IMR-90 (cell line): ENCODE data around the gene COL18A1. TPM values are rescaled to one million over a fixed set of nuclear protein-coding genes. Genes with fewer than 3 reads are reported as not detected.

Source experiments
- ATAC-seq: fragments of 200-7000 bp; cut with Tn5 transposase; 2 replicates; pipeline ENCODE4 v1.9.1; 2020; ENCODE audit warnings: low read depth, mild to moderate bottlenecking, moderate library complexity
- BruUV-seq: library from RNA; stranded (reverse); fragments of 400-500 nt; replicated peaks from 2 replicates; lab custom pipeline; 2021; lab: Mats Ljungman, UMichigan
- CTCF ChIA-PET: fragments of 300-600 bp; formaldehyde crosslinking; extraction: SDS; loops from one replicate; lab custom pipeline; 2021; ENCODE audit warnings: antibody characterized with exemption; lab: Yijun Ruan, JAX
- POLR2A ChIA-PET: fragments of 300-600 bp; sonication (Branson Sonifier 250); formaldehyde crosslinking; loops from one replicate; lab custom pipeline; 2022; ENCODE audit warnings: antibody characterized with exemption; ENCODE audit not compliant: unreplicated experiment; lab: Charles Lee
- DNase-seq: peaks from one replicate; pipeline ENCODE4 v3.0.0; 2013
- H2AFZ ChIP-seq: replicated peaks from 2 replicates; pipeline ENCODE3; 2013; ENCODE audit warnings: low read length, mild to moderate bottlenecking; ENCODE audit not compliant: poor library complexity
- H2AK5ac ChIP-seq: 2 replicates; pipeline ENCODE4 v1.6.1; 2013; ENCODE audit warnings: low read depth, low read length, inconsistent platforms
- H2AK9ac ChIP-seq: replicated peaks from 2 replicates; pipeline ENCODE3; 2013; ENCODE audit warnings: mild to moderate bottlenecking, low read depth, low read length, moderate library complexity; ENCODE audit not compliant: poor library complexity
- H2BK120ac ChIP-seq: 2 replicates; pipeline ENCODE4 v1.6.1; 2013; ENCODE audit warnings: low read depth, low read length, inconsistent platforms
- H2BK15ac ChIP-seq: 3 replicates; pipeline ENCODE4 v1.6.1; 2013; ENCODE audit warnings: low read depth, low read length, inconsistent platforms
- H2BK20ac ChIP-seq: 2 replicates; pipeline ENCODE4 v1.6.1; 2013; ENCODE audit warnings: low read depth, mild to moderate bottlenecking, inconsistent platforms, low read length, moderate library complexity
- H2BK5ac ChIP-seq: 2 replicates; pipeline ENCODE4 v1.6.1; 2013; ENCODE audit warnings: mild to moderate bottlenecking, low read depth, low read length, inconsistent platforms; ENCODE audit not compliant: poor library complexity, severe bottlenecking
- H3K14ac ChIP-seq: replicated peaks from 2 replicates; pipeline ENCODE4 v1.6.1; 2013; ENCODE audit warnings: low read depth, low read length, inconsistent platforms
- H3K18ac ChIP-seq: 2 replicates; pipeline ENCODE4 v1.6.1; 2013; ENCODE audit warnings: low read depth, low read length, control low read depth
- H3K23ac ChIP-seq: 2 replicates; pipeline ENCODE4 v1.6.1; 2013; ENCODE audit warnings: low read depth, low read length, inconsistent platforms
- H3K27ac ChIP-seq: 2 replicates; pipeline ENCODE4 v1.5.1; 2013; ENCODE audit warnings: mild to moderate bottlenecking, control low read depth, low read length; ENCODE audit not compliant: insufficient read depth
- H3K27me3 ChIP-seq: 2 replicates; pipeline ENCODE4 v1.6.1; 2013; ENCODE audit warnings: low read length; ENCODE audit not compliant: control insufficient read depth, insufficient read depth
- H3K36me3 ChIP-seq: 2 replicates; pipeline ENCODE4 v1.6.1; 2013; ENCODE audit warnings: low read length, mixed read lengths; ENCODE audit not compliant: control insufficient read depth, insufficient read depth
- H3K4ac ChIP-seq: 2 replicates; pipeline ENCODE4 v1.6.1; 2013; ENCODE audit warnings: low read depth, low read length, inconsistent platforms
- H3K4me1 ChIP-seq: 2 replicates; pipeline ENCODE4 v1.6.1; 2013; ENCODE audit warnings: low read length, mixed read lengths; ENCODE audit not compliant: control insufficient read depth, insufficient read depth
- H3K4me2 ChIP-seq: 2 replicates; pipeline ENCODE4 v1.6.1; 2013; ENCODE audit warnings: low read depth, mild to moderate bottlenecking, control low read depth, low read length, moderate library complexity
- H3K4me3 ChIP-seq: 2 replicates; pipeline ENCODE4 v1.5.1; 2013; ENCODE audit warnings: low read depth, mild to moderate bottlenecking, control low read depth, low read length, moderate library complexity; ENCODE audit not compliant: insufficient read depth
- H3K56ac ChIP-seq: 2 replicates; pipeline ENCODE4 v1.6.1; 2013; ENCODE audit warnings: low read length, inconsistent platforms; ENCODE audit not compliant: insufficient read depth; ENCODE audit errors: extremely low read depth
- H3K79me1 ChIP-seq, 2 experiments: 2 replicates each; pipeline ENCODE4 v1.6.1; 2013; ENCODE audit warnings: low read length in 2 of 2, inconsistent platforms in 1 of 2, low read depth in 1 of 2
- H3K9ac ChIP-seq: 2 replicates; pipeline ENCODE4 v1.6.1; 2013; ENCODE audit warnings: low read depth, low read length, control low read depth
- H3K9me1 ChIP-seq: 2 replicates; pipeline ENCODE4 v1.6.1; 2013; ENCODE audit warnings: low read length, inconsistent platforms; ENCODE audit not compliant: insufficient read depth
- H3K9me3 ChIP-seq: 2 replicates; pipeline ENCODE4 v1.6.1; 2013; ENCODE audit warnings: low read length; ENCODE audit not compliant: control insufficient read depth, insufficient read depth
- H4K20me1 ChIP-seq: 2 replicates; pipeline ENCODE4 v1.6.1; 2013; ENCODE audit warnings: low read length, inconsistent platforms; ENCODE audit not compliant: insufficient read depth
- H4K5ac ChIP-seq: 2 replicates; pipeline ENCODE4 v1.6.1; 2013; ENCODE audit warnings: mild to moderate bottlenecking, low read depth, low read length, control low read depth
- H4K8ac ChIP-seq, 2 experiments: 2 replicates each; pipeline ENCODE4 v1.6.1; 2013; ENCODE audit warnings: low read depth in 2 of 2, low read length in 2 of 2, control low read depth in 1 of 2, inconsistent platforms in 1 of 2
- H4K91ac ChIP-seq: 2 replicates; pipeline ENCODE4 v1.6.1; 2013; ENCODE audit warnings: low read depth, low read length, inconsistent platforms; ENCODE audit not compliant: insufficient read depth
- CTCF ChIP-seq: conservative IDR thresholded peaks from 2 replicates; pipeline ENCODE4 v1.5.1; 2012; ENCODE audit warnings: mild to moderate bottlenecking, low read depth, low read length, improper control_type of control experiment
- FOS ChIP-seq: fragments of 150-350 bp; IDR thresholded peaks from 2 replicates; pipeline ENCODE4 v1.6.1; 2016; ENCODE audit warnings: low read depth, low read length
- NFE2L2 ChIP-seq: fragments of 150-350 bp; IDR thresholded peaks from 2 replicates; pipeline ENCODE4 v1.6.1; 2016; ENCODE audit warnings: low read depth, mild to moderate bottlenecking, low read length
- WGBS, 2 experiments: methylation state at CpG; one replicate each; pipeline versions ENCODE4 v1.1.5 to v1.1.7; 2013; ENCODE audit warnings: missing lambda C conversion rate in 2 of 2; ENCODE audit not compliant: insufficient read length in 1 of 2; ENCODE audit errors: extremely low coverage in 2 of 2; 5-methylcytosine and 5-hydroxymethylcytosine counted together
- dilution Hi-C: fragments of 300-500 bp; cut with HindIII; formaldehyde crosslinking; loops from one replicate; pipeline ENCODE4 v1.14.3; 2018; ENCODE audit warnings: low sequenced_read_pairs; ENCODE audit not compliant: unreplicated experiment
- in situ Hi-C: fragments of 300-500 bp; cut with MboI; formaldehyde crosslinking; loops from 3 replicates; pipeline ENCODE4 v1.14.3; 2019; ENCODE audit warnings: low sequenced_read_pairs, inconsistent platforms, mixed read lengths
- intact Hi-C: fragments of 100-400 bp; cut with micrococcal nuclease; formaldehyde crosslinking; loops from 2 replicates; pipeline ENCODE4 v1.10.0; 2022
- polyA plus RNA-seq, 3 experiments: library from polyadenylated mRNA; depleted of rRNA; stranded (reverse); fragments of >200 nt; gene quantifications; 2 replicates each; pipeline ENCODE4 v1.2.3, GENCODE V29; 2012; ENCODE audit warnings: low replicate concordance in 1 of 3
- total RNA-seq: library from RNA; depleted of rRNA; stranded (reverse); fragments of >200 nt; gene quantifications from 2 replicates; pipeline ENCODE4 v1.2.3, GENCODE V29; 2012

The COL18A1 gene
- total and polyA plus RNA-seq, 2 of the 4 experiments (the other 2 are of a cell fraction), result 4.3 to 46.7 TPM

GRCh38 chr21:45448810-45449657, 44.1 kb downstream of the COL18A1 start:
- no peak overlapping the region for H4K5ac ChIP-seq
- ATAC-seq, result no peak
- DNase-seq, result no peak
- no TSS peak for BruUV-seq
- no peak overlapping the region for H2AK9ac ChIP-seq
- H2BK5ac ChIP-seq, result no peak overlapping the region
- ChIA-PET CTCF (interaction anchor here (0.6 kb wide), 1 partner anchor 188 kb away, joined by 3 read pairs; no protein-coding TSS in a partner anchor), POLR2A (interaction anchor here (0.6 kb wide), 1 partner anchor 424 kb away, joined by 3 read pairs; no protein-coding TSS in a partner anchor)
- TF ChIP-seq NFE2L2, result no peak
- TF ChIP-seq CTCF, result no peak
- no peak for TF ChIP-seq FOS
- H3K9ac ChIP-seq, result no peak overlapping the region
- H3K18ac ChIP-seq, result no peak overlapping the region
- H3K14ac ChIP-seq, result no peak overlapping the region
- H4K20me1 ChIP-seq, result peaks cover 67% of the 10 kb centered on the region
- peaks cover 29 to 89% of the 10 kb centered on the region in 2 experiments for H3K79me1 ChIP-seq
- no peak overlapping the region for H3K56ac ChIP-seq
- no peak overlapping the region for H3K4me3 ChIP-seq
- intact Hi-C loops (no loop called here), dilution Hi-C loops (no loop called here), in situ Hi-C loops (loop anchor here (5.0 to 10.0 kb wide), 2 partner anchors 157 to 304 kb away; no protein-coding TSS in a partner anchor)
- H3K9me3 ChIP-seq, result peaks cover 5% of the 10 kb centered on the region
- H3K23ac ChIP-seq, result no peak overlapping the region
- H2AFZ ChIP-seq, result no peak overlapping the region
- peaks cover 23% of the 10 kb centered on the region for H3K9me1 ChIP-seq
- H3K4me2 ChIP-seq, result no peak overlapping the region
- no peak overlapping the region for H4K8ac ChIP-seq
- H2BK20ac ChIP-seq, result no peak overlapping the region
- 43% methylated on average over 9 of the region's 28 CpGs; no CpG with 5 or more reads in 1 of the 2 experiments for WGBS, 2 experiments
- no peak overlapping the region for H2AK5ac ChIP-seq
- no peak overlapping the region for H3K27ac ChIP-seq
- no peaks in the 10 kb centered on the region for H3K27me3 ChIP-seq
- H4K91ac ChIP-seq, result no peak overlapping the region
- peaks cover 15% of the 10 kb centered on the region for H3K36me3 ChIP-seq
- peaks cover 12% of the 10 kb centered on the region for H3K4me1 ChIP-seq
- H2BK120ac ChIP-seq, result no peak overlapping the region
- H3K4ac ChIP-seq, result no peak overlapping the region
- H2BK15ac ChIP-seq, result no peak overlapping the region
